NCI-H1048 (cell line): Measurements from ENCODE around the gene FUCA2.

Source experiments
- DNase-seq: peaks from one replicate; lab custom pipeline; 2025; lab: John Stamatoyannopoulos, UW

Gene FUCA2, protein sequence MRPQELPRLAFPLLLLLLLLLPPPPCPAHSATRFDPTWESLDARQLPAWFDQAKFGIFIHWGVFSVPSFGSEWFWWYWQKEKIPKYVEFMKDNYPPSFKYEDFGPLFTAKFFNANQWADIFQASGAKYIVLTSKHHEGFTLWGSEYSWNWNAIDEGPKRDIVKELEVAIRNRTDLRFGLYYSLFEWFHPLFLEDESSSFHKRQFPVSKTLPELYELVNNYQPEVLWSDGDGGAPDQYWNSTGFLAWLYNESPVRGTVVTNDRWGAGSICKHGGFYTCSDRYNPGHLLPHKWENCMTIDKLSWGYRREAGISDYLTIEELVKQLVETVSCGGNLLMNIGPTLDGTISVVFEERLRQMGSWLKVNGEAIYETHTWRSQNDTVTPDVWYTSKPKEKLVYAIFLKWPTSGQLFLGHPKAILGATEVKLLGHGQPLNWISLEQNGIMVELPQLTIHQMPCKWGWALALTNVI

DNA sequence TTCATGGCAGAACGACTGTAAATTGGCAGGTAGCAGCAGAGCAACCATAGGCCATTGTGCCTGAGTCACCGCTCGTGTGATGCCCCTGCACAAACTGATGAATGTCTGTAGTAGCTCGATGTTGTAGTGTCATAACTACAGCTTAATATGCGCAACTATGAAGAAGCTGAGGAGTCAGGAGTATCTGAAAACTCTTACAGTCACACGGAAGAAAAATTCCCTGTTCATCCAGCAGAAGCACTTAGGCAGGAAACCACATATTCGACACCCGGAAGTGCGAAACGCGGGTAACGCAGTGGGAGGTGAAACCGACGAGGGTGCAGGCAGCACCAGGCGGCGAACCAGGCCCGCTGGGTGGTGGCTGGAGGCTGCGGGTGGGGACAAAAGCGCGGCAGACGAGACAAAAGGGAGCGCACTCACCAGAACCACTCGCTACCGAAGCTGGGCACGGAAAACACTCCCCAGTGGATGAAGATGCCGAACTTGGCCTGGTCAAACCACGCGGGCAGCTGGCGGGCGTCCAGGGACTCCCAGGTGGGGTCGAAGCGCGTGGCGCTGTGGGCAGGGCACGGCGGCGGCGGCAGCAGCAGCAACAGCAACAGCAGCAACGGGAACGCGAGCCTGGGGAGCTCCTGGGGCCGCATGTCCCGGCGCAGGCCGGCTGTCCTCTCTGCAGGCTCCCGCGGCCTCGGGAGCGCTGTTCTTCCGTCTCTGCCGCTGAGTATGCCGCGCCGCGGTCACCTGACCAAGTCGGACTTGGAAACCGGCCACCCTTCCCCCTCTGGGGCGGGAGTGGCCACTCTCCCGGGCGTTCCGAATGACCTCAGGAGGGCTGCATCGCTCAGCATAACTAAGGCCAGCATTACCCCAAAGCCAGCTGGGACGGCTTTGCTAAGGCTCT, at the start of gene FUCA2:
FUCA2 (minus strand) TSS at position 730 of the 901 bp plus-strand sequence; CDS start at position 644, 86 bp downstream.
- no peak for DNase-seq

- DNase-seq: no peak
These were observed 49.7 kb upstream of the FUCA2 start for GRCh38 chr6:143561105-143561704.

GRCh38 chr6:143559051-143559660, 47.6 kb upstream of the FUCA2 start:
- no peak for DNase-seq

- DNase-seq: no peak
These were observed 45.0 kb upstream of the FUCA2 start for GRCh38 chr6:143556529-143556928.

GRCh38 chr6:143555582-143555981, 44.1 kb upstream of the FUCA2 start:
- DNase-seq: no peak

GRCh38 chr6:143555071-143555492, 43.6 kb upstream of the FUCA2 start:
- no peak for DNase-seq

- DNase-seq: no peak
These were observed 41.8 kb upstream of the FUCA2 start for GRCh38 chr6:143553337-143553736.

- DNase-seq: no peak
These were observed 38.4 kb upstream of the FUCA2 start for GRCh38 chr6:143549949-143550268.

- no peak for DNase-seq
These were observed 37.9 kb upstream of the FUCA2 start for GRCh38 chr6:143549221-143549948.

DNA sequence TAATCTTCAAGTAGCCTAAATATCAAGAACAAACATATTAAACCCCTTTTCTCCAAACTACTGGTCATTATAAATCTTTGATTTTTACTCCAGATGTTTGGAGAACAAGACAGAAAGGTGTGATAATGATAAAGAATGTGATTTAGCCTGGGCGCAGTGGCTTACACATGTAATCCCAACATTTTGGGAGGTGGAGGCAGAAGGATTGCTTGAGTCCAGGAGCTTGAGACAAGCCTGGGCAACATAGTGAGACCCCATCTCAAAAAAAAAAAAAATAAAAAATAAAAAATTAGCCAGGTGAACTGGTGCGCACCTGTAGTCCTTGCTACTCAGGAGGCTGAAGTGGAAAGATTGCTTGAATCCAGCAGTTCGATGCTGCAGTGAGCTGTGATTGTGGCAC, 35.1 kb upstream of the FUCA2 start:
- no peak for DNase-seq

GRCh38 chr6:143545976-143546547, 34.5 kb upstream of the FUCA2 start:
- DNase-seq: no peak

DNA sequence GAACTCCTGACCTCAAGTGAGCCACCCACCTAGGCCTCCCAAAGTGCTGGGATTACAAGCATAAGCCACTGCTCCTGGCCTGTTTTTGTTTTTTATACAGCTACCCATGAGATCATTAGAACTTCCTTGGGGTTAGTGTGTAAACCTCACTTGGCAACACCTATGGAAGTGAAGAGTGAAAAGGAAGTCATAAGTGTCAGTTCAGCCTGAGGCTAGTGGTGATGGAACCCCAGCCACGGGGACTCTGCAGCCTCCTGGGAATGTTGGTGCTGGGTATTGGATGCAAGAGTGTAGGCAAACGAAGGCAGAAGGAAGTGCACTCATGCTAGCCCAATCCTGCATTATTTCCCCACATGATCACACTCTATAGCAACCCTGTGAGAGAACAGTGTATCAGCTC, 33.6 kb upstream of the FUCA2 start:
- DNase-seq: no peak

DNA sequence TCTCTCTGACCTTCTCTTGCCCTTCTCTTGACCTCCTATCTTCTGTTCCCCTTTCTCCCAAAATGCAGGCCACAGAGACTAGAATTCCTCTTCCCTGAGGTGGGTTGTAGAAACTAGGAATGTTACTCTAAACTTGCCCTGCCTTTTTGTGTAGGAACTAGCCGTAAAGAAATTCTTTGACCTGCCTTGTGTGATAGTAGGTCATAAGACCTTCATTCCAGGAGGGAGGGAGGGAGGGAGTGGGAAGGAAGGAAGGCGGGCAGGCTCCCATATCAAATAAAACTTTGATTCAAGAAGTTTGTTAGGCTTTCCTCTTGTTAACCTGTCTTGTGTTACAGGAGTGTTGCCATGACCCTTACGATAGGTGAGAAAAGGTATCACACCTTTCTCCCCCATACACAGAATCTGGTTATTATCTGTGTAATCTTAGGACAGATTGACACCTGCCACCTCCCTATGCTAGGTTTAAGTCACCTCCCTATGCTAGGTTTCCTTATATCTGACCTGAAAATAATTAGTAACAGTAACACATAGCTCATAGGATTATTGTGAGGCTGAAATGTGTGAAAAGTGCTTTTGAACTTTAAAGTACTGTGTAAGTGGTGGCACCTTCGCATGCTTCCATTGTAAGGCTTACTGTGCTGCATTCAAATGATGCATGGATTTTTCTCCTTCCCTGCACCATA, 32.6 kb upstream of the FUCA2 start:
- DNase-seq: no peak

GRCh38 chr6:143543435-143543834, 31.9 kb upstream of the FUCA2 start:
- DNase-seq: no peak

DNA sequence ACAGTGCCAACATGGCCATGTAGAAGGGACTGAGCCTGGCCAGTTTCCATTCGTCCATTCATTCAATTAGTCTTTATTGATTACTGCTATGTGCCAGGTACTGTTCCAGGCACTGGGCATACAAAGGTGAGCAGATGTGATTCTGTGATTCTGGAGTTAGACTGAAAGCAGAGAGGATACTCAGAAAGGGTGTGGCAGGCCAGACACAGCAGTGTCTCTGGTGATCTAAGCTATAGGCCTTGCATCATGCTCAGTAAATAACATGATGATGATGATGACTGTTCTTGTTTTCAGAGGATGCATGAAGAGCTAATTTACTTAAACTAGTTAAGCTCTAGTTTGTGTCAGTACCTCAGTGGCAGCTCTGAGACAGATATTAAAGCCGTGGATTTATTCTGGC, 31.4 kb upstream of the FUCA2 start:
- no peak for DNase-seq

DNA sequence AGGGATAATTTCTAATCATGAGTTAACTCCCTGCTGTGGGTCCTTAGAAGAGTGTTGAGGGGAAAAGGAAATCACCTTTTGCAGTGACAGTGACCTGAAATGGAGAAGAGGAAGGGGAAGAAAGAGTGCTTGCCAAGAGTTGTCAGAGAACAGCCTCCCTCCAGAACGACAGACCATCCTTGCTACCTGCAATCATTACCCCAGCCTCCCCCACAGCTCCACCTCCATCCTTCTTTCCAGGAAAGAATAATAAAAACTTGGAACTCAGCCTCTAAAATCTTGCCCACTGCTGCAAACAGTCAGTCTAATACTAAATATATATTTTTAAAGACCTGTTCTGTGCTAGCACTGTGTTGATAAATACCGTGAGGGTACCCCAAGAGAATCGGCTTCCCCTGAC, 28.7 kb upstream of the FUCA2 start:
- DNase-seq: no peak

GRCh38 chr6:143539734-143540133, 28.2 kb upstream of the FUCA2 start:
- DNase-seq: no peak

DNA sequence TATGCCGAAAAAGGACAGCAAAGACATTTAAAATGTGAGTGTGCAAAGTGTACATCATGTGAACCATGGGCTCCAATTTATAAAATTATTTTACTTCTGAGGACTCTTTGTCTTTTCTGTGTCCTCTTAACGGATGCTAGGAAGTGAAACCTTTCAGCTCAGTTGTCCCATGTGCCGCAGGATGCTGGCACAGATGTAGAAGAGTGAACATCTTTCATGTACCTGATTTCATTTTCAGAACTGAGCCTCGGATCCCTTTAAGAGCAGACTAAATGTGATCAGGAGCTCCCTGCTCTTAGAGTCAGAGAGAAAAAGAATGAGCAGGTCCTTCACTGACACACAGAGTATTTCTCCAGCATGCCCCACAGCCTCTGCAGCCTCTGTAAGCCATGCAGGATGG, 27.6 kb upstream of the FUCA2 start:
- DNase-seq: no peak

DNA sequence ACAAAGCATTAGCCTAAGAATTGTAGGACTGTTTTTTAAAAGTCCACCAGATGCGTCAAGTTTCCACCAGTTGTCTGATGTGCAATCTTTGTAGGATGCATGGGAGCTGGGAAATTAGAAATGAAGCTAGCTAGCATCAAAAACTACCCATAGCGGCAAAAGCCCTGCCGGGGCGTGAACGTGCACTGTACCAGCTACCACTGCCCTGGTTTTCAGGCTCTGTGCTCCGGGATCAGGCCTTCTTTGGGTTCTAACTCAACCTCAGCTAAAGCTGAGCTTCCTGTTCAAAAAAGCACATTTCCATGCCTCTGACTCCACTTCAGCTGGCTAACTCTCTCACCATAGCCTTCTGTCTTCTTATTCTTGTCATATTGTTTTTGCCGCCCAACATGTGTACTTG, 26.9 kb upstream of the FUCA2 start:
- no peak for DNase-seq

DNA sequence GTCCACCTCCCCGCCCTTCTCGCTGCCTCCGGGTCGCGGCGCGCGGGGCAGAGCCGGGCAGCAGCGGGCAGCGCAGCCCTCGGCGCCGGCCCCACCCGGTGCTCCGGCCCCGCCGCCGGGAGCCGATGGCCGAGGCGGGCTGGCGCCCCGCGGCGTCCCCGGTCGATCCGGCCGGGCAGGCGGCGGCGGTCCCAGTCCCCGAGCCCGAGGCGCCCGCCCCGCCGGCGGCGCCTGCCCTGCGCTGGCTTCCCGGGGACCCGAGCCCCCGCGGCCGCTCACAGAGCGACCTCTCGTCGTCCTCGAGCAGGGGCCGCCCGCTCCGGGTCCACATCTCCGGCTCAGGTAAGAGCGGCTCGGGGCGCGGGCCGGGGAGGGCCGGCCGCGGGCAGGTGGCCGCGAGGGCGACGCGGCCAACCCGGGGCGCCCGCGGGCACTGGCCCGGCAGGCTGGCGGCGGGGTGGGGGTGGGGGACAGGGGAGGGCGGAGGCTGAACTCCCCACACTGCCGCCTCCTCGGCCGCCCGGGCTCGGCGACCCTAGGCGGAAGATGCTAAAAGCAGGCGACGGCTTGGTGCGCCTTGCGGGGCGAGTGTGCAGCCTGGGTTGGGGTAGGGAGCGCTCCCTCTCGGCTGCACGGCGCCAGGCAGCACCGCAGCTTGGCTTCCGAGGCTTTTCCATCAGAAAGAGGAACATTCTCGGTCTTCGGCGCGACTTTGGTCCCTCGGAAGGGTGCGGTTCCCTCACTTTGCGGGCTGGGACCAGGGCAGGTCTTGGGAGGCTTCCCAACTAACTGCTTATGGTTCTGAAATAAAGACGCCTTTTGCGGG, 25.6 kb upstream of the FUCA2 start:
- DNase-seq: no peak
